Pancreas (tissue), 10 donors: ENCODE data around the gene SRMS. TPM values are rescaled to one million over a fixed set of nuclear protein-coding genes. Genes with fewer than 3 reads are reported as not detected.
A peak's percentile ranks its signal among the peaks of the same experiment; 100 is the strongest.

ENCODE experiments used
- ATAC-seq, 4 donors: fragments of 200-7000 bp; cut with Tn5 transposase; one replicate each; pipeline versions ENCODE4 v1.8.0 to v1.9.1; 2020; ENCODE audit warnings: mild to moderate bottlenecking in 4 of 4, moderate library complexity in 4 of 4
- DNase-seq, 6 donors: peaks; one replicate each; pipeline ENCODE4 v3.0.0-alpha.2; 2020
- FAIRE-seq: peaks from 2 replicates; lab custom pipeline; 2012; peaks lifted over from hg19 to GRCh38; lab: Jason Lieb, UNC
- H3K27ac ChIP-seq, 4 donors: fragments of 200-600 bp; sonication (generic); 1 replicate in 3 of 4; 2 replicates in 1 of 4; pipeline versions ENCODE4 v1.5.0 to v1.8.0; 2020
- H3K27me3 ChIP-seq, 4 donors: fragments of 200-600 bp; one replicate each; pipeline ENCODE4 v1.8.0; 2021
- H3K36me3 ChIP-seq, 3 donors: fragments of 200-600 bp; sonication (generic) in 1 of 3; one replicate each; pipeline versions ENCODE4 v1.5.0 to v1.8.0; 2020 to 2021
- H3K4me1 ChIP-seq, 3 donors: fragments of 200-600 bp; one replicate each; pipeline ENCODE4 v1.8.0; 2021
- H3K4me3 ChIP-seq, 4 donors: fragments of 200-600 bp; sonication (generic) in 2 of 4; one replicate each; pipeline versions ENCODE4 v1.5.0 to v1.8.0; 2020 to 2021
- H3K9me3 ChIP-seq, 4 donors: fragments of 200-600 bp; one replicate each; pipeline ENCODE4 v1.8.0; 2021
- WGBS, 2 donors: extraction: QIAGEN DNeasy Blood & Tissue Kit; methylation state at CpG; one replicate each; pipeline ENCODE4 v1.1.7; 2013; 5-methylcytosine and 5-hydroxymethylcytosine counted together
- intact Hi-C, 3 donors: fragments of 100-400 bp; cut with DNase I; formaldehyde crosslinking; loops; one replicate each; pipeline versions ENCODE4 v1.11.1 to v1.14.2; 2022
- polyA plus RNA-seq, 2 donors: library from polyadenylated mRNA; stranded (reverse); fragments of 200-250 nt; gene quantifications; one replicate each; pipeline ENCODE4 v1.2.3, GENCODE V29; 2013
- total RNA-seq, 6 donors: library from RNA; stranded (reverse); fragmentation: NEBNext Ultra II Directional in 4 of 6; extraction: Animal tissue kit (Norgen Biotek cat#: 25700) in 4 of 6; gene quantifications; one replicate each; pipeline versions ENCODE4 v1.2.1 to v1.2.4, GENCODE V29; 2021 to 2023
- TF ChIP-seq, protein P1 (sequence below), 4 donors: fragments of 200-600 bp; sonication (generic) in 3 of 4; IDR thresholded peaks; one replicate each; pipeline versions ENCODE4 v1.5.0 to v1.8.0; 2021; ENCODE audit warnings: antibody characterized with exemption in 4 of 4
- donor health status: healthy with polysubstance abuse.
- donor health status: DM: no; HTN: no; CAD: no; lungs with moderate emphysema.
- donor health status: DM: no; HTN: no; CAD: no.
- donor health status: control.
- donor health status: control.
- donor health status: Bipolar disorder and iron deficiency.
- donor health status: DM: yes; HTN: yes; CAD: no.
- donor health status: DM: no; HTN: no; CAD: no.
- donor health status: DM: no; HTN: no; CAD: no.
- donor health status: DM: yes; HTN: yes; CAD: no.

SRMS gene
- total RNA-seq = not detected
- polyA plus RNA-seq = not detected

DNA sequence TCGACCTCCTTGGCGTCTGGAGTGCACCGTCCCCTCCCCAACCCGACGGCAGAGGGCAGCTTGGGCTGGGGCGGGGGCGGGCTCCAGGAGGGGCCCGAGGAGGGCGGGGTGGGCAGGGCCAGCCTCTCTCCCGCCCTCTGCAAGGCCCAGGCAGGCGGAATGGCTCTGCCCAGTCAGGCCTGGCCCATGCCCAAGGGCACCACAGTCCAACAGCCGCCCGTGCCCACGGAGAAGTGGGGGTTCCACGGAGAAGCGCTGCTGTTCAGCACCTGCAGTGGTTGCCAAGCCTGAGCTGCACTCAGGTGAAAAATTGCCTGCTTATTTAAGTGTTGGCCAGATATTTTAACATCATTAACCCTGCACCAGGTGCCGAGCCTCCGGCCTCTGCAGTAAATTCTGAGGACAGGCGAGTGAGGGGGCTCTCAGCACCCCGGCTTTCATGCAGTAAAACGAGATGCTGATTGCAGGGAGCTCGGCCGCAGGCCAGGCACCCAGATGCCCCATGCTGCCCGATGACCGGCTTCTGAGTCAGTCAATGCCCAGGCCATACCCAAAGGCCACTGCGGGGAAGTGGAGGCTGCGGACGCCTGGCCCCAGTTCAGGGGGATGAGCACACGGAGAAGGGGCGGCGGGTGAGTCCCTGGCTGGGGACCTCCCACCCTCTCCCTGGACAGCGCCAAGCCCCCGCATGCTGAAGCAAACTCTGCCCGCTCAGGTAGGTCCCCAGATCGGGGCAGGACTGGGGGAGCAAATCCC lies at the start of gene SRMS:
TSS of gene SRMS (minus strand) at position 25 of the 756 bp plus-strand sequence. CDS start 286 bp downstream, outside the sequence.
- ATAC-seq = peak in 1 of 4 donors; percentile 34
- intact Hi-C loops = loop anchor here in 1 of 3 donors (10.0 kb wide), 1 partner anchor 417 kb away; the partner anchor contains the start of gene ZNF512B
- no peaks in the 10 kb centered on the region for H3K9me3 ChIP-seq
- H3K4me1 ChIP-seq = no peaks in the 10 kb centered on the region
- TF ChIP-seq, protein P1, sequence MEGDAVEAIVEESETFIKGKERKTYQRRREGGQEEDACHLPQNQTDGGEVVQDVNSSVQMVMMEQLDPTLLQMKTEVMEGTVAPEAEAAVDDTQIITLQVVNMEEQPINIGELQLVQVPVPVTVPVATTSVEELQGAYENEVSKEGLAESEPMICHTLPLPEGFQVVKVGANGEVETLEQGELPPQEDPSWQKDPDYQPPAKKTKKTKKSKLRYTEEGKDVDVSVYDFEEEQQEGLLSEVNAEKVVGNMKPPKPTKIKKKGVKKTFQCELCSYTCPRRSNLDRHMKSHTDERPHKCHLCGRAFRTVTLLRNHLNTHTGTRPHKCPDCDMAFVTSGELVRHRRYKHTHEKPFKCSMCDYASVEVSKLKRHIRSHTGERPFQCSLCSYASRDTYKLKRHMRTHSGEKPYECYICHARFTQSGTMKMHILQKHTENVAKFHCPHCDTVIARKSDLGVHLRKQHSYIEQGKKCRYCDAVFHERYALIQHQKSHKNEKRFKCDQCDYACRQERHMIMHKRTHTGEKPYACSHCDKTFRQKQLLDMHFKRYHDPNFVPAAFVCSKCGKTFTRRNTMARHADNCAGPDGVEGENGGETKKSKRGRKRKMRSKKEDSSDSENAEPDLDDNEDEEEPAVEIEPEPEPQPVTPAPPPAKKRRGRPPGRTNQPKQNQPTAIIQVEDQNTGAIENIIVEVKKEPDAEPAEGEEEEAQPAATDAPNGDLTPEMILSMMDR (IDR thresholded peaks at IDR 0.05) = no peak
- FAIRE-seq = no peak
- no peak within 1 kb of the TSS for H3K27ac ChIP-seq
- WGBS, 2 donors = 42 to 46% methylated on average over 33 to 35 of the region's 35 CpGs
- H3K36me3 ChIP-seq = no peaks in the 10 kb centered on the region
- no peak within 1 kb of the TSS for H3K4me3 ChIP-seq
- no peaks in the 10 kb centered on the region for H3K27me3 ChIP-seq
- DNase-seq = no peak

- ATAC-seq (no peak), FAIRE-seq (no peak)
These were observed 48.9 kb upstream of the SRMS start for GRCh38 chr20:63596423-63596822.

GRCh38 chr20:63595416-63596127 lies 48.0 kb upstream of the SRMS start:
- ATAC-seq (peak in 1 of 4 donors; percentile 14), DNase-seq (peak in 1 of 6 donors; percentile 67), FAIRE-seq (no peak)
- intact Hi-C loops = no loop called here
- Histone ChIP-seq H3K27ac (no peak overlapping the region), H3K4me1 (no peaks in the 10 kb centered on the region), H3K4me3 (no peak overlapping the region), H3K9me3 (no peaks in the 10 kb centered on the region), H3K27me3 (no peaks in the 10 kb centered on the region), H3K36me3 (peaks cover 0 to 41% (median 3%) of the 10 kb centered on the region in 3 donors)
- 93 to 95% methylated on average over 27 to 30 of the region's 30 CpGs for WGBS, 2 donors
- TF ChIP-seq, protein P1 (IDR thresholded peaks at IDR 0.05) = no peak

More at GRCh38 chr20:63596423-63596822, 48.9 kb upstream of the SRMS start:
- H3K27me3 ChIP-seq = no peaks in the 10 kb centered on the region
- intact Hi-C loops = no loop called here
- no peak overlapping the region for H3K27ac ChIP-seq
- TF ChIP-seq, protein P1 (IDR thresholded peaks at IDR 0.05) = no peak
- H3K4me3 ChIP-seq = no peak overlapping the region
- peaks cover 0 to 47% (median 3%) of the 10 kb centered on the region in 3 donors for H3K36me3 ChIP-seq
- no peaks in the 10 kb centered on the region for H3K4me1 ChIP-seq
- H3K9me3 ChIP-seq = no peaks in the 10 kb centered on the region
- DNase-seq = peak in 1 of 6 donors; percentile 13
- 88 to 89% methylated on average over 6 of the region's 6 CpGs for WGBS, 2 donors

GRCh38 chr20:63594043-63594561 lies 46.6 kb upstream of the SRMS start:
- TF ChIP-seq, protein P1 (IDR thresholded peaks at IDR 0.05) = no peak
- intact Hi-C loops = no loop called here

More at GRCh38 chr20:63594043-63594561, 46.6 kb upstream of the SRMS start:
- Histone ChIP-seq H3K4me3 (no peak overlapping the region), H3K36me3 (peaks cover 0 to 31% (median 3%) of the 10 kb centered on the region in 3 donors), H3K27ac (no peak overlapping the region), H3K4me1 (no peaks in the 10 kb centered on the region), H3K27me3 (no peaks in the 10 kb centered on the region), H3K9me3 (no peaks in the 10 kb centered on the region)
- FAIRE-seq = no peak
- peak in 1 of 6 donors; percentile 56 for DNase-seq
- no peak for ATAC-seq
- WGBS, 2 donors = 80 to 81% methylated on average over 10 of the region's 10 CpGs
